ENCODE data around the gene ADSL.

Gene ADSL

DNA sequence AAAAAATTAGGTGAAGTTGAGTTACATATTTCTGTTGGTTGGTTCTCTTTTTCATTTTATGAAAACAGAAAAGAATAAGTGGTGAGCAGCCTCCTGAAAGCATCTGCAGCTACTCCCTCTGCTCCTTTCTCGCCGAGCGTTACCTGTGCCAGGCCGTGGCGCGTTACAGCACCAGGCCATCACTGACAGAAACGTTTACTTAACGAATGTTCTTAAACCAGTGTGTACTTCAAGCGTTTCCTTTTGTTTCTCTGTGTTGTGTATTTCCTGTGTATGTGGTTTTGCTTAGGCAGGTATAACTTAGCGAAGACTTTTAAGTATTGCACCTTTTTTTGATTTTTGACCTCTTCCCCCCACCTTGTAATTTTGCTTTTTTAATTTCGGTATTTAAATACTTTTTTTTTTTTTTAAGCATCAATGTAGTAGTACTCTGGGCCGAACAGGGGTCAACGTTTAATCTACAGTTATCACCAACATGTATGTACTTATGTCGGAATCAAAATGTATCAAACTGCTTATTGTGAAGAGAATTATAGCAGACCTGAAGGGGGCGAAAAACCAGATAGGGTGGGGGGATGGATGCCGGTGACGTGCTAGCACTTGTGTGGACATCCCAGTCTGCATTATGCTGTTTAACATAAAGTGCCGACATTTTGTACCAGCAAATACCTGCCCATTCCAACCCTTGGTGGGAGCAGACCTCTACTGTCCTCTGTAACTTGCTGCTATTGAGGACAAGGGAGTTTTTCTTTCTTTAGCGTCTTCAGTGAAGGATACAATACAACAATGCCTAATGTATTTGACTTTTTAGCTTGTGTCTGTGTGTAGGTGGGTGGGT, 21.6 kb upstream of the ADSL start:
- H3K27ac Mint-ChIP-seq: peak overlapping the region; percentile 27
- no peaks in the 10 kb centered on the region for H3K9me3 Mint-ChIP-seq
- H3K27me3 Mint-ChIP-seq (ENCODE audit: low read depth, poor library complexity): no peaks in the 10 kb centered on the region
- peaks cover 24% of the 10 kb centered on the region for H3K4me1 Mint-ChIP-seq
- DNase-seq: no peak
- TF ChIP-seq, protein P1, sequence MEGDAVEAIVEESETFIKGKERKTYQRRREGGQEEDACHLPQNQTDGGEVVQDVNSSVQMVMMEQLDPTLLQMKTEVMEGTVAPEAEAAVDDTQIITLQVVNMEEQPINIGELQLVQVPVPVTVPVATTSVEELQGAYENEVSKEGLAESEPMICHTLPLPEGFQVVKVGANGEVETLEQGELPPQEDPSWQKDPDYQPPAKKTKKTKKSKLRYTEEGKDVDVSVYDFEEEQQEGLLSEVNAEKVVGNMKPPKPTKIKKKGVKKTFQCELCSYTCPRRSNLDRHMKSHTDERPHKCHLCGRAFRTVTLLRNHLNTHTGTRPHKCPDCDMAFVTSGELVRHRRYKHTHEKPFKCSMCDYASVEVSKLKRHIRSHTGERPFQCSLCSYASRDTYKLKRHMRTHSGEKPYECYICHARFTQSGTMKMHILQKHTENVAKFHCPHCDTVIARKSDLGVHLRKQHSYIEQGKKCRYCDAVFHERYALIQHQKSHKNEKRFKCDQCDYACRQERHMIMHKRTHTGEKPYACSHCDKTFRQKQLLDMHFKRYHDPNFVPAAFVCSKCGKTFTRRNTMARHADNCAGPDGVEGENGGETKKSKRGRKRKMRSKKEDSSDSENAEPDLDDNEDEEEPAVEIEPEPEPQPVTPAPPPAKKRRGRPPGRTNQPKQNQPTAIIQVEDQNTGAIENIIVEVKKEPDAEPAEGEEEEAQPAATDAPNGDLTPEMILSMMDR (IDR thresholded peaks at IDR 0.05): no peak
- peaks cover 39% of the 10 kb centered on the region for H3K36me3 Mint-ChIP-seq (ENCODE audit: low read depth)
- H3K4me3 Mint-ChIP-seq: no peak overlapping the region

DNA sequence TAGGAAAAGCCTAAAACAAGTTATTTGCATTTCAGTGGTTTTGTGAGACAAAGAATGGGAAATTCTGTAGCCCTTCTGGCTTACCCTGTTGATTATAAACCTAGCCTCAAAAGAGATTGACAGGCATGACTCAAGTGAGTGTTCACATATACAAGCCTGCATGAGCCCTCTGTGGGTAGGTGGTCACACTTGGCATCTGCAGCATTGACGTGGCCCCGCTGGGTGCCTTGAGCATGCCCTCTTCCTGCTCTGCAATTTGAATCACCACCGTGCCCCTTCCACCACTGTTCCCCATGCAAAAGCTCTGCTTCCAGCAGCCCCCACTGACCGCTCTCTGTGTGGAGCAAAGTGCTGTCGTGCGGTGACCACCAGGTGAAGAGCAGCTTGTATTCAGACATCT, 21.0 kb upstream of the ADSL start:
- no peak for DNase-seq
- H3K4me3 Mint-ChIP-seq: no peak overlapping the region
- no peak overlapping the region for H3K27ac Mint-ChIP-seq
- peaks cover 43% of the 10 kb centered on the region for H3K36me3 Mint-ChIP-seq (ENCODE audit: low read depth)
- peaks cover 31% of the 10 kb centered on the region for H3K4me1 Mint-ChIP-seq
- no peaks in the 10 kb centered on the region for H3K9me3 Mint-ChIP-seq
- TF ChIP-seq, protein P1 (IDR thresholded peaks at IDR 0.05): no peak
- H3K27me3 Mint-ChIP-seq (ENCODE audit: low read depth, poor library complexity): no peaks in the 10 kb centered on the region

DNA sequence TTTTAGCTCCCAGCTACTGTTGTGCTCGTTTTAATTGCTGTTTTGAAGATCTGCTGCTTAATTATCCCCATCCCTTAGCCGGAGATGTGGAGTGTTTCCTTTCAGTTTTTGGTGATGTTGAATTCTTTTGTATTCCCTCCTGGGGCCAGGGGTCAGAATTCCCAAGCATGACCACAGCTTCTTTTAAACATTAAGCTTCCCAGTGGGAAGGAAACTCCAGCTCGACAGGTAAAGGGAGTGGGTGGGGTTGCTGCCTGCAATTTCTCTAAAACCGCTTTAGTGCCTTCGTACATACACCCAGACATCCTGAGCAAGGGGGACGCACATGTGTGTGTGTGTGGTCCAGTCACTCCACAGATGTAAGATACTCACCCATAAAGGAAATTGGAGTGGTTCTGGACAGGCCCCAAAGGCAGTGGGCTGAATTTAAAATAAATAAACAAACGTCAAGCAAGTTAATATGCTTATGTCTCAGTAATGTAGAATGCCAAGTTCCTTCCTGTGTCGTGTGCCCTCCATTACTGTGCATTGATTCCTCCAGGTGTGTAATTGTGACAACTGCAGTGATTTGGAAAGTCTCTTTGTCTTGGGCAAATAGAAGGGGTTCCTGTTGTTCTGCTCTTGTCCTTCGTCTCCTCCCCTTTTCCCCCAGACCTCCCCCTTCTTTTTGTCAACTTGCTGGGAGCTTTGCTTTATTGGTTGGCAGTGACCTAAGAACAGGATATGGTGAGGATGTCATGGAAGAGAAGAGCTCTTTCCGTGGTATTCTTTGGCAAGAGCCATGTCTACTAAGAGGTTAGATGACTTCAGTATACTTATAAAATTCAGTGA, 19.2 kb upstream of the ADSL start:
- H3K36me3 Mint-ChIP-seq (ENCODE audit: low read depth): peaks cover 31% of the 10 kb centered on the region
- DNase-seq: no peak
- peaks cover 49% of the 10 kb centered on the region for H3K4me1 Mint-ChIP-seq
- H3K27me3 Mint-ChIP-seq (ENCODE audit: low read depth, poor library complexity): no peaks in the 10 kb centered on the region
- no peak overlapping the region for H3K4me3 Mint-ChIP-seq
- H3K9me3 Mint-ChIP-seq: no peaks in the 10 kb centered on the region
- H3K27ac Mint-ChIP-seq: peak overlapping the region; percentile 29
- TF ChIP-seq, protein P1 (IDR thresholded peaks at IDR 0.05): no peak

DNA sequence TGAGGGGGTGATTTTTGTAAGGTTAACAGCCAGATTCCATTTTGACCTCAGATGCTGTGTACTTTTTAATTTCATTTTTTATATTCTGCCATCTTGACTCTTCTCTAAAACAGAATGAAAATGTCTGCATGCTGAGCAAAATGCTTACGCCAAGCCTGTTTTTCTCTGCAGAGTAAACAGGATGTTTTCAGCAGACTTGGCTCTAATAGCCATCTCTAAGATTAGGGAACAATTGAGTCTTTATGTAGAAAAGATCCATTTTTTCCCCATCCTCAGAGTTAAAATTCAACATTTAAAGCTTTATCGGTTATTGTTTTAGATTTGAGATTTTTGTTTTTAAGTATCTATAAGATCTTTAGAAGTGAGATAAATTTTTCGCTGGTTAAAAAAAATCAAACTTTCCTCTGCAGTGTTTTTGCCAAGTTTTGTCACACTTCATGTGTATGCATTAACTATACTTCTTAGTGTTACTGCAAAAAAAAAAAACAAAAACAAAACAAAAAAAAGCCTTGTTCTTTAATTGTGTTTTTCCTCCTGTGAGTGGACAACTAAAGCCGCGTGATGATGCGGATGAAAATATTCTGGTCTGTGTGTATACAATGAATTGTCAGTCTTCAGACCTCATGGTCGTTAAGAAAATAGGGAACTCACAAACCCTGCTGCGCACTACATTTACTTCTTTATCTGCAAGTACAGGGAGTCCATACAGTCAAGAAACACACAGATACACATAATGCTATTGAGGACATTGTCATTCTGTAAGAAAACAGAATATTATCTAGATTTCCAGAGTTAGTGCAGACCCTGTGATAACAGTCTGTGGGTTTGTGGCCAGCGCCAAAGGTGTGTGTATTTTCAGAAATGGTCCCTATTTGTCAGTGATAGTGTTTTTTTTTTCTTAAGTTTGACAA, 17.5 kb upstream of the ADSL start:
- no peak overlapping the region for H3K27ac Mint-ChIP-seq
- H3K9me3 Mint-ChIP-seq: no peaks in the 10 kb centered on the region
- TF ChIP-seq, protein P1 (IDR thresholded peaks at IDR 0.05): no peak
- H3K4me1 Mint-ChIP-seq: peaks cover 63% of the 10 kb centered on the region
- DNase-seq: no peak
- H3K36me3 Mint-ChIP-seq (ENCODE audit: low read depth): peaks cover 25% of the 10 kb centered on the region
- H3K27me3 Mint-ChIP-seq (ENCODE audit: low read depth, poor library complexity): no peaks in the 10 kb centered on the region
- H3K4me3 Mint-ChIP-seq: no peak overlapping the region

DNA sequence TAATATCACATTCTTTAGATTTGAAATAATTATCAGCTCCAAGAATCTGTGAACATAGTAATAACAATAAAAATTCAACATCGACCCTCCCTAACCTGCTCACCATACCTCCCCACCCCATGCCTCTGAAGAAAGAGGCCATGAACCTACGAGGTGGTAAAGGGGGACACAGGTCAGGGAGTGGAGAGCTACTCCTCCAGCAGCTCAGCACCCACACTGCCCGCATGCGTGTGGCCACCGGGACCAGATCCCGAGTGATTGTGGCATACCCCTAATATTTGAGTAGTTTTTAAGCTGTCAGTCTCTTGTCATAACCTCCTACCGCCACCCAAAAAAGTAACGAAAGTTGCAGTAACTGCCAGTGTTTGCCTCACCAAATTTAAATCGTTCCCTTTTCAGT, 16.8 kb upstream of the ADSL start:
- no peak overlapping the region for H3K4me3 Mint-ChIP-seq
- no peaks in the 10 kb centered on the region for H3K9me3 Mint-ChIP-seq
- H3K27ac Mint-ChIP-seq: no peak overlapping the region
- TF ChIP-seq, protein P1 (IDR thresholded peaks at IDR 0.05): no peak
- peaks cover 70% of the 10 kb centered on the region for H3K4me1 Mint-ChIP-seq
- H3K27me3 Mint-ChIP-seq (ENCODE audit: low read depth, poor library complexity): no peaks in the 10 kb centered on the region
- no peak for DNase-seq
- H3K36me3 Mint-ChIP-seq (ENCODE audit: low read depth): peaks cover 28% of the 10 kb centered on the region
